HTERT RPE-1 (cell line): Measurements from ENCODE around the gene PET100.

Source experiments
- in situ Hi-C: fragments of 300-500 bp; cut with MboI; formaldehyde crosslinking; loops from 4 replicates; pipeline ENCODE4 v1.14.3; 2020; ENCODE audit warnings: low sequenced_read_pairs

Gene PET100

GRCh38 chr19:7677669-7678311 is 48.2 kb downstream of the PET100 start:
- in situ Hi-C loops: no loop called here

DNA sequence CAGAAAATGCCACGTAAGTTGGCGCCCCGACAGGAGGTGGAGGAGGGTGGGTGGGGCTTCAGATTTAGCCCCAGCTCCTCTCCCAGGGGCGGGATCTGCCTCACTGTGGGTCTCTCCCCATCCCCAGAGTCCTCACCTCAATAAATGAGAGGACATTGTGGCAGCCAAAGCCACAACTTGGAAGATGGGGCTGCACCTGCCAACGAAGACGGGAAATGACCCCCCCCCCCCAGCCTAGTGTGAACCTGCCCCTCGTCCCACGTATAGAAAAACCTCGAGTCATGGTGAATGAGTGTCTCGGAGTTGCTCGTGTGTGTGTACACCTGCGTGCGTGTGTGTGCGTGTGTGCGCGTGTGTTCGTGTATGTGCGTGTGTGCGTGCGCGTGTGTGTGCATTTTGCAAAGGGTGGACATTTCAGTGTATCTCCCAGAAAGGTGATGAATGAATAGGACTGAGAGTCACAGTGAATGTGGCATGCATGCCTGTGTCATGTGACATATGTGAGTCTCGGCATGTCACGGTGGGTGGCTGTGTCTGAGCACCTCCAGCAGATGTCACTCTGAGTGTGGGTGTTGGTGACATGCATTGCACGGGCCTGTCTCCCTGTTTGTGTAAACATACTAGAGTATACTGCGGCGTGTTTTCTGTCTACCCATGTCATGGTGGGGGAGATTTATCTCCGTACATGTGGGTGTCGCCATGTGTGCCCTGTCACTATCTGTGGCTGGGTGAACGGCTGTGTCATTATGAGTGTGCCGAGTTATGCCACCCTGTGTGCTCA is 49.6 kb downstream of the PET100 start:
- in situ Hi-C loops: no loop called here

GRCh38 chr19:7679771-7680605 is 50.4 kb downstream of the PET100 start:
- in situ Hi-C loops: no loop called here

DNA sequence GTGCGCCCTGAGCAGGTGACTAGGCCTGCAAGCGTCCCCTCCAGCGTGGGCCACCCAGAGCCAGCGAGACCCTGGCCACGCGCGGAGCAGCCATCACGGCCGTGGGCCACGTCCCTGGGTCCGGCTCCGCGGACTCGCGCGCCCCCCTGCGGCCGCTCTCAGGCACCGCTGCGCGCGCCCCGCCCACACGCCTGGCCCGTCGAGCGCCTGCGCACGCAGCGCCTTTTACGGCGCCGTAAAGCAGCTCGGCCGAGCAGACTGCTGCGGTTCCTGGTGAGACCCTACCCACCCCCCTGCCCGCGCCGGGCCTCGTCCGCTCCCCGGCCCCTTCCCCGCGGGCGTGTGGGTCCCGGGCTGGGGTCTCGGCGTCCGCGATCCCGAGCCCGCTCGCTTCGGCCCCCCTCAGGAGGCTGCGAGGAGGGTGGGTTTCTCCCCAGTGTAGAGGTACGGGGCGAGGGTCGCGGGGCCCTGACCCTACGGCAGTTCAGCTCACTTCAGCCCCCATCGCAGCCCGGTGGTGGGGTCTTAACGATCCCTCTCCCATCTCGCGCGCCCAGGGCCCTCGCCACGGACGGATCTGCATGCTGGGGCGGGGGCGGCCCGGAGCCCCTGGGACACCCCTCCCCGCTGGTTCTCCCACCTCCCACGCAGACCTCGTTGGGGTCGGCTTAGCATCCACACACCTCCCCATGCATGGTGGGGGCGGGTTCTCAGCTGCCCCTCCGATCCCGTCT is 51.2 kb downstream of the PET100 start, which contains the start of gene TRAPPC5:
Gene TRAPPC5, plus strand, starts transcription at position 228 of the 734 bp plus-strand sequence. CDS start 1,421 bp downstream, outside the sequence.
- in situ Hi-C loops: no loop called here
